Measurements from ENCODE around the gene NID1.

Gene NID1

GRCh38 chr1:236073307-236073897 lies 8.5 kb upstream of the NID1 start:
- no peaks in the 10 kb centered on the region for H3K36me3 ChIP-seq (replicated peaks)
- H3K27me3 ChIP-seq (replicated peaks): no peaks in the 10 kb centered on the region
- TF ChIP-seq CTCF (IDR thresholded peaks at IDR 0.05; ENCODE audit: low read depth, low read length, missing control alignments): no peak
- DNase-seq: no peak
- no peak overlapping the region for H3K27ac ChIP-seq
- H3K4me3 ChIP-seq (ENCODE audit: low read depth, low read length): no peak overlapping the region
- in situ Hi-C loops (cut with HindIII; ENCODE audit: low pct_ligation_motif_present, low sequenced_read_pairs): no loop called here

- H3K27ac ChIP-seq: no peak overlapping the region
- no peaks in the 10 kb centered on the region for H3K36me3 ChIP-seq (replicated peaks)
- DNase-seq: no peak
- in situ Hi-C loops (cut with HindIII; ENCODE audit: low pct_ligation_motif_present, low sequenced_read_pairs): no loop called here
- TF ChIP-seq CTCF (IDR thresholded peaks at IDR 0.05; ENCODE audit: low read depth, low read length, missing control alignments): no peak
- H3K27me3 ChIP-seq (replicated peaks): no peaks in the 10 kb centered on the region
- no peak overlapping the region for H3K4me3 ChIP-seq (ENCODE audit: low read depth, low read length)
Observed at GRCh38 chr1:236072001-236072400, 7.1 kb upstream of the NID1 start.

- no peak for TF ChIP-seq CTCF (IDR thresholded peaks at IDR 0.05; ENCODE audit: low read depth, low read length, missing control alignments)
- H3K27me3 ChIP-seq (replicated peaks): no peaks in the 10 kb centered on the region
- H3K27ac ChIP-seq: no peak overlapping the region
- in situ Hi-C loops (cut with HindIII; ENCODE audit: low pct_ligation_motif_present, low sequenced_read_pairs): no loop called here
- no peaks in the 10 kb centered on the region for H3K36me3 ChIP-seq (replicated peaks)
- DNase-seq: no peak
- H3K4me3 ChIP-seq (ENCODE audit: low read depth, low read length): no peak overlapping the region
Observed at GRCh38 chr1:236070753-236071152, 5.9 kb upstream of the NID1 start.

- H3K27me3 ChIP-seq (replicated peaks): no peaks in the 10 kb centered on the region
- no peak for TF ChIP-seq CTCF (IDR thresholded peaks at IDR 0.05; ENCODE audit: low read depth, low read length, missing control alignments)
- DNase-seq: no peak
- no peak overlapping the region for H3K4me3 ChIP-seq (ENCODE audit: low read depth, low read length)
- no peak overlapping the region for H3K27ac ChIP-seq
- H3K36me3 ChIP-seq (replicated peaks): no peaks in the 10 kb centered on the region
- in situ Hi-C loops (cut with HindIII; ENCODE audit: low pct_ligation_motif_present, low sequenced_read_pairs): no loop called here
Observed at GRCh38 chr1:236069796-236070195, 4.9 kb upstream of the NID1 start.

GRCh38 chr1:236067854-236068454 lies 3.1 kb upstream of the NID1 start:
- H3K4me3 ChIP-seq (ENCODE audit: low read depth, low read length): no peak overlapping the region
- H3K27ac ChIP-seq: no peak overlapping the region
- in situ Hi-C loops (cut with HindIII; ENCODE audit: low pct_ligation_motif_present, low sequenced_read_pairs): no loop called here
- TF ChIP-seq CTCF (IDR thresholded peaks at IDR 0.05; ENCODE audit: low read depth, low read length, missing control alignments): no peak
- no peaks in the 10 kb centered on the region for H3K36me3 ChIP-seq (replicated peaks)
- no peaks in the 10 kb centered on the region for H3K27me3 ChIP-seq (replicated peaks)
- peak; percentile 71 for DNase-seq

Measured in brain microvascular endothelial cell (primary cell).